Neural progenitor cell (in vitro differentiated cells): Measurements from ENCODE around the gene CLSTN2. TPM values are rescaled to one million over a fixed set of nuclear protein-coding genes. Genes with fewer than 3 reads are reported as not detected.

Source experiments
- DNase-seq: peaks from one replicate; pipeline ENCODE4 v3.0.0-alpha.2; 2016; ENCODE audit warnings: low spot score
- H2AFZ ChIP-seq: fragments of 200-600 bp; sonication (generic); replicated peaks from 2 replicates; pipeline ENCODE4 v1.6.1; 2016; ENCODE audit warnings: antibody characterized with exemption
- H3F3A ChIP-seq: fragments of 200-600 bp; sonication (generic); 2 replicates; pipeline ENCODE4 v1.6.1; 2016; ENCODE audit warnings: antibody characterized with exemption, low read depth
- H3K27ac ChIP-seq: fragments of 200-600 bp; sonication (generic); 2 replicates; pipeline ENCODE4 v1.5.1; 2016; ENCODE audit warnings: mild to moderate bottlenecking
- H3K27me3 ChIP-seq: fragments of 200-600 bp; sonication (generic); 2 replicates; pipeline ENCODE4 v1.6.1; 2016; ENCODE audit warnings: mild to moderate bottlenecking, moderate library complexity
- H3K36me3 ChIP-seq: fragments of 200-600 bp; sonication (generic); 2 replicates; pipeline ENCODE4 v1.5.1; 2016
- H3K4me1 ChIP-seq: fragments of 200-600 bp; sonication (generic); 2 replicates; pipeline ENCODE4 v1.6.1; 2016; ENCODE audit warnings: mixed run types
- H3K4me2 ChIP-seq: fragments of 200-600 bp; sonication (generic); 2 replicates; pipeline ENCODE4 v1.6.1; 2016
- H3K4me3 ChIP-seq: fragments of 200-600 bp; sonication (generic); 2 replicates; pipeline ENCODE4 v1.5.1; 2016
- H3K79me2 ChIP-seq: fragments of 200-600 bp; sonication (generic); 2 replicates; pipeline ENCODE4 v1.6.1; 2016; ENCODE audit warnings: low read depth
- H3K9ac ChIP-seq: fragments of 200-600 bp; sonication (generic); 2 replicates; pipeline ENCODE4 v1.6.1; 2016
- H3K9me3 ChIP-seq: fragments of 200-600 bp; sonication (generic); 2 replicates; pipeline ENCODE4 v1.5.1; 2016; ENCODE audit warnings: low read depth
- H4K20me1 ChIP-seq: fragments of 200-600 bp; sonication (generic); 2 replicates; pipeline ENCODE4 v1.6.1; 2016; ENCODE audit warnings: low read depth
- H3K27ac Mint-ChIP-seq: 3 replicates; pipeline ENCODE4 v1.8.0; 2021; ENCODE audit warnings: mixed read lengths
- H3K27me3 Mint-ChIP-seq: 2 replicates; pipeline ENCODE4 v1.8.0; 2022; ENCODE audit warnings: low read depth, mild to moderate bottlenecking, inconsistent platforms, moderate library complexity, mixed read lengths; ENCODE audit not compliant: insufficient read depth
- H3K36me3 Mint-ChIP-seq: 3 replicates; pipeline ENCODE4 v1.8.0; 2021; ENCODE audit warnings: mixed read lengths
- H3K4me1 Mint-ChIP-seq: 3 replicates; pipeline ENCODE4 v1.8.0; 2021; ENCODE audit warnings: mixed read lengths
- H3K4me3 Mint-ChIP-seq: 3 replicates; pipeline ENCODE4 v1.8.0; 2021; ENCODE audit warnings: mild to moderate bottlenecking, moderate library complexity, mixed read lengths
- H3K9me3 Mint-ChIP-seq: 3 replicates; pipeline ENCODE4 v1.8.0; 2020; ENCODE audit warnings: mixed read lengths
- CTCF ChIP-seq: fragments of 200-600 bp; sonication (generic); IDR thresholded peaks from 2 replicates; pipeline ENCODE4 v1.5.1; 2017; ENCODE audit warnings: antibody characterized with exemption, mild to moderate bottlenecking
- EZH2 ChIP-seq: fragments of 200-600 bp; sonication (generic); IDR thresholded peaks from 2 replicates; pipeline ENCODE4 v1.6.1; 2017; ENCODE audit warnings: antibody characterized with exemption, mild to moderate bottlenecking, moderate library complexity
- EZH2phosphoT487 ChIP-seq: fragments of 200-600 bp; sonication (generic); IDR thresholded peaks from 2 replicates; pipeline ENCODE4 v1.6.1; 2017; ENCODE audit warnings: antibody characterized with exemption
- total RNA-seq: library from RNA; depleted of rRNA; stranded (reverse); fragments of >200 nt; gene quantifications from 2 replicates; pipeline ENCODE4 v1.2.3, GENCODE V29; 2015; ENCODE audit warnings: low replicate concordance

The CLSTN2 gene
- total RNA-seq, 1 donor from 2014 or later = 0.22 TPM

- Histone ChIP-seq H3K9ac (no peak overlapping the region), H3K4me1 (no peaks in the 10 kb centered on the region)
Observed at GRCh38 chr3:140338916-140339315, 403.9 kb downstream of the CLSTN2 start.

GRCh38 chr3:140341203-140341602 is 406.2 kb downstream of the CLSTN2 start:
- no peaks in the 10 kb centered on the region for H3F3A ChIP-seq
- no peak overlapping the region for H3K4me2 ChIP-seq
- Mint-ChIP-seq H3K27ac (no peak overlapping the region), H3K4me1 (no peaks in the 10 kb centered on the region), H3K36me3 (no peaks in the 10 kb centered on the region), H3K4me3 (no peak overlapping the region), H3K9me3 (no peaks in the 10 kb centered on the region), H3K27me3 (no peaks in the 10 kb centered on the region)
- no peak for TF ChIP-seq EZH2
- no peak for TF ChIP-seq CTCF
- H3K9me3 ChIP-seq = no peaks in the 10 kb centered on the region
- DNase-seq = no peak
- no peak overlapping the region for H3K9ac ChIP-seq
- H4K20me1 ChIP-seq = no peaks in the 10 kb centered on the region
- H3K4me3 ChIP-seq = no peak overlapping the region
- no peaks in the 10 kb centered on the region for H3K27me3 ChIP-seq
- H3K79me2 ChIP-seq = no peaks in the 10 kb centered on the region
- H3K4me1 ChIP-seq = no peaks in the 10 kb centered on the region
- H2AFZ ChIP-seq = no peak overlapping the region
- no peak overlapping the region for H3K27ac ChIP-seq
- no peaks in the 10 kb centered on the region for H3K36me3 ChIP-seq

More at GRCh38 chr3:140338916-140339315, 403.9 kb downstream of the CLSTN2 start:
- Histone ChIP-seq H3K9me3 (no peaks in the 10 kb centered on the region), H3K4me2 (no peak overlapping the region), H3K4me3 (no peak overlapping the region), H3K79me2 (no peaks in the 10 kb centered on the region), H3K36me3 (no peaks in the 10 kb centered on the region), H4K20me1 (no peaks in the 10 kb centered on the region), H3K27me3 (no peaks in the 10 kb centered on the region), H2AFZ (no peak overlapping the region), H3F3A (no peaks in the 10 kb centered on the region), H3K27ac (no peak overlapping the region)
- no peaks in the 10 kb centered on the region for H3K4me1 Mint-ChIP-seq
- no peak overlapping the region for H3K4me3 Mint-ChIP-seq
- no peaks in the 10 kb centered on the region for H3K27me3 Mint-ChIP-seq
- H3K36me3 Mint-ChIP-seq = no peaks in the 10 kb centered on the region
- no peaks in the 10 kb centered on the region for H3K9me3 Mint-ChIP-seq
- no peak for DNase-seq
- no peak overlapping the region for H3K27ac Mint-ChIP-seq
- TF ChIP-seq CTCF (no peak), EZH2phosphoT487 (no peak), EZH2 (no peak)

GRCh38 chr3:140341817-140342403 is 406.9 kb downstream of the CLSTN2 start:
- Histone ChIP-seq H2AFZ (no peak overlapping the region), H3K27ac (no peak overlapping the region), H3K4me2 (no peak overlapping the region), H3F3A (no peaks in the 10 kb centered on the region), H3K4me3 (no peak overlapping the region), H3K79me2 (no peaks in the 10 kb centered on the region), H3K4me1 (no peaks in the 10 kb centered on the region), H3K36me3 (no peaks in the 10 kb centered on the region), H4K20me1 (no peaks in the 10 kb centered on the region), H3K27me3 (no peaks in the 10 kb centered on the region), H3K9ac (no peak overlapping the region), H3K9me3 (no peaks in the 10 kb centered on the region)
- TF ChIP-seq EZH2phosphoT487 (no peak), EZH2 (no peak), CTCF (no peak)
- Mint-ChIP-seq H3K9me3 (no peaks in the 10 kb centered on the region), H3K36me3 (no peaks in the 10 kb centered on the region), H3K27me3 (no peaks in the 10 kb centered on the region), H3K4me1 (no peaks in the 10 kb centered on the region), H3K27ac (no peak overlapping the region), H3K4me3 (no peak overlapping the region)
- DNase-seq = no peak
